Lower leg skin (tissue), 3 donors: ENCODE results near the gene NR3C2.
"Not testable (repeated sequence)": the region's sequence is repeated elsewhere in the genome, so short reads cannot be mapped to it uniquely, and the experiment has no call there.

Experiments used
- CTCF ChIP-seq, 3 donors: fragments of 450-650 bp; IDR thresholded peaks; one replicate each; pipeline ENCODE4 v1.5.1; 2016; ENCODE audit warnings: antibody characterized with exemption in 3 of 3, mild to moderate bottlenecking in 3 of 3, moderate library complexity in 2 of 3
- POLR2A ChIP-seq, 2 donors: fragments of 450-650 bp; IDR thresholded peaks; one replicate each; pipeline ENCODE4 v1.6.1; 2016 to 2017; ENCODE audit warnings: antibody characterized with exemption in 2 of 2, mild to moderate bottlenecking in 1 of 2, moderate library complexity in 1 of 2

DNA sequence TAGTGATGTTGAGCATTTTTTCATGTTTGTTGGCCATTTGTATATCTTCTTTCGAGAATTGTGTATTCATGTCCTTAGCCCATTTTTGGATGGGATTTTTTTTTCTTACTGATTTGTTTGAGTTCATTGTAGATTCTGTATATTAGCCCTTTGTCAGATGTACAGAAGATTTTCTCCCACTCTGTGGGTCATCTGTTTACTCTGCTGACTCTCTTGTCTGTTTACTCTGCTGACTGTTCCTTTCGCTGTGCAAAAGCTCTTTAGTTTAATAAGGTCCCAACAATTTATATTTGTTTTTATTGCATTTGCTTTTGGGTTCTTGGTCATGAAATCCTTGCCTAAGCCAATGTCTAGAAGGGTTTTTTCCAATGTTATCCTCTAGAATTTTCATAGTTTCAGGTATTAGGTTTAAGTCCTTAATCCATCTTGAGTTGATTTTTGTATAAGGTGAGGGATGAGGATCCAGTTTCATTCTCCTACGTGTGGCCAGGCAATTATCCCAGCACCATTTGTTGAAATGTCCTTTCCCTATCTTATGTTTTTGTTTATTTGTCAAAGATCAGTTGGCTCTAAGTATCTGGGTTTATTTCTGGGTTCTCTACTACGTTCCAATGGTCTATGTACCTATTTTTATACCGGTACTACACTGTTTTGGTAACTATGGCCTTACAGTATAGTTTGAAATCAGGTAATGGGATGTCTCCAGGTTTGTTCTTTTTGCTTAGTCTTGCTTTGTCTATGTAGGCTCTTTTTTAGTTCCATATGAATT lies 254.6 kb downstream of the NR3C2 start:
- not testable (repeated sequence) for TF ChIP-seq POLR2A, CTCF (IDR thresholded peaks at IDR 0.05)
